ENCODE data around the gene PLGRKT. TPM values are rescaled to one million over a fixed set of nuclear protein-coding genes. Genes with fewer than 3 reads are reported as not detected.
"Not testable (repeated sequence)": the region's sequence is repeated elsewhere in the genome, so short reads cannot be mapped to it uniquely, and the experiment has no call there.

Gene PLGRKT
- total and polyA plus RNA-seq, 2 donors (not counting 3 experiments of a cell fraction or from before 2014, with no cell fraction given) = 3.8 to 21.2 TPM

- FAIRE-seq, CTCF ChIA-PET, POLR2A ChIA-PET: not testable (repeated sequence)
Observed at GRCh38 chr9:5445096-5445495, 7.4 kb upstream of the PLGRKT start.

GRCh38 chr9:5443850-5444249, 6.1 kb upstream of the PLGRKT start:
- dilution Hi-C loops (cut with MboI; ENCODE audit: extremely low pct_ligation_motif_present, low sequenced_read_pairs) (loop anchor here (25.0 kb wide), 1 partner anchor 257 kb away; the partner anchor contains the start of gene INSL6), intact Hi-C loops (cut with micrococcal nuclease) (loop anchor here (2.0 kb wide), 1 partner anchor 459 kb away; the partner anchor contains the start of gene JAK2)
- TF ChIP-seq POLR2A (IDR thresholded peaks at IDR 0.05; ENCODE audit: low read depth, low read length) (no peak), MYC (IDR thresholded peaks at IDR 0.05; ENCODE audit: low read depth, low read length) (no peak)
- ChIA-PET CTCF (interaction anchor here (0.6 to 3.1 kb wide), 8 partner anchors 67 to 694 kb away, joined by 3 to 84 read pairs (median 6); partner anchors contain the start of genes INSL6 and PDCD1LG2), POLR2A (no interaction called here)
- Histone ChIP-seq H3K36me3 (ENCODE audit: control insufficient read depth in 2 of 2, extremely low read depth in 1 of 2, insufficient read depth in 2 of 2, low read length in 2 of 2) (no peaks in the 10 kb centered on the region), H3K27ac (ENCODE audit: insufficient read depth, low read depth, low read length) (no peak overlapping the region), H3K79me2 (ENCODE audit: control insufficient read depth, insufficient read depth, low read length) (no peaks in the 10 kb centered on the region), H4K20me1 (replicated peaks; ENCODE audit: control insufficient read depth, extremely low read depth, insufficient read depth, low read length) (no peaks in the 10 kb centered on the region), H3K9me3 (replicated peaks; ENCODE audit: control insufficient read depth, insufficient read depth, low read length) (no peaks in the 10 kb centered on the region), H3K4me2 (ENCODE audit: insufficient read depth, low read length) (no peak overlapping the region), H3K4me3 (replicated peaks in 1 of 3; ENCODE audit: insufficient read depth in 1 of 3, low read depth in 1 of 3, low read length in 3 of 3) (no peak overlapping the region), H2AFZ (ENCODE audit: low read depth, low read length) (no peak overlapping the region), H3K4me1 (ENCODE audit: control insufficient read depth, extremely low read depth, insufficient read depth, low read length) (peaks cover 27% of the 10 kb centered on the region), H3K9ac (replicated peaks; ENCODE audit: extremely low read depth, insufficient read depth, low read length) (no peak overlapping the region), H3K9me1 (replicated peaks; ENCODE audit: control insufficient read depth, extremely low read depth, insufficient read depth, low read length) (no peaks in the 10 kb centered on the region), H3K27me3 (ENCODE audit: control insufficient read depth in 2 of 2, insufficient read depth in 2 of 2, low read length in 2 of 2) (no peaks in the 10 kb centered on the region)
- no TSS peak for BruUV-seq (replicated peaks)
- DNase-seq (ENCODE audit: low read depth, low spot score) = no peak
- FAIRE-seq = no peak

More at GRCh38 chr9:5445096-5445495, 7.4 kb upstream of the PLGRKT start:
- intact Hi-C loops (cut with micrococcal nuclease); H3K27ac ChIP-seq (ENCODE audit: insufficient read depth, low read depth, low read length); H3K4me2 ChIP-seq (ENCODE audit: insufficient read depth, low read length); H2AFZ ChIP-seq (ENCODE audit: low read depth, low read length); H3K9ac ChIP-seq (replicated peaks; ENCODE audit: extremely low read depth, insufficient read depth, low read length); H3K27me3 ChIP-seq (ENCODE audit: control insufficient read depth in 2 of 2, insufficient read depth in 2 of 2, low read length in 2 of 2); H3K36me3 ChIP-seq (ENCODE audit: control insufficient read depth in 2 of 2, extremely low read depth in 1 of 2, insufficient read depth in 2 of 2, low read length in 2 of 2); H3K9me3 ChIP-seq (replicated peaks; ENCODE audit: control insufficient read depth, insufficient read depth, low read length); H4K20me1 ChIP-seq (replicated peaks; ENCODE audit: control insufficient read depth, extremely low read depth, insufficient read depth, low read length); H3K79me2 ChIP-seq (ENCODE audit: control insufficient read depth, insufficient read depth, low read length); DNase-seq (ENCODE audit: low read depth, low spot score); H3K9me1 ChIP-seq (replicated peaks; ENCODE audit: control insufficient read depth, extremely low read depth, insufficient read depth, low read length); BruUV-seq (replicated peaks); H3K4me3 ChIP-seq (replicated peaks in 1 of 3; ENCODE audit: insufficient read depth in 1 of 3, low read depth in 1 of 3, low read length in 3 of 3): not testable (repeated sequence)
- H3K4me1 ChIP-seq (ENCODE audit: control insufficient read depth, extremely low read depth, insufficient read depth, low read length) = peaks cover 38% of the 10 kb centered on the region
- dilution Hi-C loops (cut with MboI; ENCODE audit: extremely low pct_ligation_motif_present, low sequenced_read_pairs) = loop anchor here (25.0 kb wide), 1 partner anchor 258 kb away; the partner anchor contains the start of gene INSL6

All from endothelial cell of umbilical vein (primary cell).